H1 (cell line): ENCODE results near the gene CACNA2D3. TPM values are rescaled to one million over a fixed set of nuclear protein-coding genes. Genes with fewer than 3 reads are reported as not detected.

ENCODE experiments used
- ATF2 ChIP-seq: IDR thresholded peaks from 2 replicates; pipeline ENCODE4 v1.6.1; 2012; ENCODE audit warnings: low read length, inconsistent platforms
- ATF3 ChIP-seq: IDR thresholded peaks from 2 replicates; pipeline ENCODE4 v1.6.1; 2011; ENCODE audit warnings: low read depth, mild to moderate bottlenecking, low read length; ENCODE audit not compliant: insufficient read depth
- CHD7 ChIP-seq: fragments of 300-600 bp; sonication (generic); IDR thresholded peaks from 2 replicates; pipeline ENCODE4 v1.7.1; 2012; ENCODE audit warnings: low read length, moderate library complexity, mild to moderate bottlenecking, inconsistent platforms; ENCODE audit not compliant: insufficient replicate concordance
- EGR1 ChIP-seq: IDR thresholded peaks from 2 replicates; pipeline ENCODE4 v1.6.1; 2011; ENCODE audit warnings: low read depth, low read length, borderline replicate concordance
- GABPA ChIP-seq: IDR thresholded peaks from 2 replicates; pipeline ENCODE4 v1.6.1; 2011; ENCODE audit warnings: mild to moderate bottlenecking, low read length, moderate library complexity, borderline replicate concordance; ENCODE audit not compliant: insufficient read depth
- MAFK ChIP-seq: IDR thresholded peaks from 2 replicates; pipeline ENCODE4 v1.6.1; 2012; ENCODE audit warnings: low read depth, mild to moderate bottlenecking, improper control_type of control experiment, low read length
- POLR2A ChIP-seq, 2 experiments: IDR thresholded peaks; 1 replicate in 1 of 2; 2 replicates in 1 of 2; pipeline ENCODE4 v1.6.1; 2011; ENCODE audit warnings: low read depth in 2 of 2, low read length in 2 of 2, mild to moderate bottlenecking in 2 of 2; ENCODE audit errors: control extremely low read depth in 1 of 2
- polyA plus RNA-seq, 7 experiments: library from polyadenylated mRNA; depleted of rRNA in 3 of 7; stranded (reverse) in 5 of 7; unstranded in 2 of 7; fragments of >200 nt in 5 of 7; fragments of 200-250 nt in 2 of 7; gene quantifications; 1 replicate in 5 of 7; 2 replicates in 1 of 7; 4 replicates in 1 of 7; pipeline versions ENCODE4 v1.2.1 to v1.2.3, GENCODE V29; 2011 to 2013; ENCODE audit warnings: missing spikeins in 2 of 7, mixed read lengths in 2 of 7
- total RNA-seq: library from RNA; stranded (reverse); fragmentation: NEBNext Ultra II Directional; extraction: Animal tissue kit (Norgen Biotek cat#: 25700); gene quantifications from 2 replicates; pipeline ENCODE4 v1.2.1, GENCODE V29; 2021

Gene CACNA2D3
- total and polyA plus RNA-seq, 2 of the 8 experiments (the other 6 are each of a cell fraction or from before 2014, with no cell fraction given) = 1.5 to 1.8 TPM

- TF ChIP-seq ATF2 (no peak), MAFK (no peak), POLR2A (IDR thresholded peaks at IDR 0.05; ENCODE audit: control extremely low read depth in 1 of 2, low read depth in 2 of 2, low read length in 2 of 2) (no peak), GABPA (no peak), ATF3 (no peak), EGR1 (no peak), CHD7 (no peak)
Measured at GRCh38 chr3:54661151-54661550, 538.8 kb downstream of the CACNA2D3 start (continued).
